Neural progenitor cell (in vitro differentiated cells): ENCODE data around the gene CARD19.

Experiments used
- CTCF ChIP-seq: fragments of 200-600 bp; sonication (generic); IDR thresholded peaks from 2 replicates; pipeline ENCODE4 v1.5.1; 2017; ENCODE audit warnings: antibody characterized with exemption, mild to moderate bottlenecking
- EZH2 ChIP-seq: fragments of 200-600 bp; sonication (generic); IDR thresholded peaks from 2 replicates; pipeline ENCODE4 v1.6.1; 2017; ENCODE audit warnings: antibody characterized with exemption, mild to moderate bottlenecking, moderate library complexity
- EZH2phosphoT487 ChIP-seq: fragments of 200-600 bp; sonication (generic); IDR thresholded peaks from 2 replicates; pipeline ENCODE4 v1.6.1; 2017; ENCODE audit warnings: antibody characterized with exemption

- TF ChIP-seq CTCF (no peak), EZH2phosphoT487 (no peak), EZH2 (no peak)
Observed at GRCh38 chr9:93141771-93142483, 45.9 kb downstream of the CARD19 start.
